SK-N-SH (cell line): ENCODE data around the gene PODNL1. TPM values are rescaled to one million over a fixed set of nuclear protein-coding genes. Genes with fewer than 3 reads are reported as not detected.

Experiments
- CTCF ChIA-PET: fragments of 300-600, 350-600 bp; formaldehyde crosslinking; extraction: SDS; loops from one replicate; lab custom pipeline; 2021; lab: Yijun Ruan, JAX
- POLR2A ChIA-PET: fragments of 350-600 bp; sonication (Branson Sonifier 250); formaldehyde crosslinking; extraction: SDS; loops from one replicate; lab custom pipeline; 2020; ENCODE audit warnings: antibody characterized with exemption, inconsistent platforms; lab: Yijun Ruan, JAX
- DNase-seq: peaks from one replicate; pipeline ENCODE4 v3.0.0; 2012
- H2AFZ ChIP-seq: fragments of 200-600 bp; sonication (generic); 2 replicates; pipeline ENCODE4 v1.8.1; 2016; ENCODE audit warnings: antibody characterized with exemption, mild to moderate bottlenecking, low read depth
- H3F3A ChIP-seq: fragments of 200-600 bp; sonication (generic); replicated peaks from 2 replicates; pipeline ENCODE3; 2016; ENCODE audit warnings: antibody characterized with exemption, mild to moderate bottlenecking; ENCODE audit not compliant: insufficient read depth
- H3K27ac ChIP-seq, 2 experiments: fragments of 200-500 bp in 1 of 2; fragments of 200-600 bp in 1 of 2; sonication (Bioruptor generic) in 1 of 2; sonication (generic), shearing (Covaris generic) in 1 of 2; 2 replicates each; pipeline versions ENCODE4 v1.5.1 to v1.6.1; 2014 to 2016; ENCODE audit warnings: low read depth in 2 of 2, inconsistent platforms in 1 of 2, low read length in 1 of 2, mild to moderate bottlenecking in 1 of 2, mixed read lengths in 1 of 2
- H3K27me3 ChIP-seq: fragments of 200-600 bp; sonication (generic), shearing (Covaris generic); 2 replicates; pipeline ENCODE4 v1.6.1; 2016; ENCODE audit warnings: mixed run types; ENCODE audit not compliant: insufficient read depth
- H3K36me3 ChIP-seq, 2 experiments: fragments of 200-500 bp in 1 of 2; fragments of 200-600 bp in 1 of 2; sonication (Bioruptor generic) in 1 of 2; sonication (generic) in 1 of 2; replicated peaks in 1 of 2; 2 replicates each; pipeline versions ENCODE3 to v1.5.1; 2014 to 2016; ENCODE audit warnings: low read length in 1 of 2, mild to moderate bottlenecking in 1 of 2; ENCODE audit not compliant: insufficient read depth in 2 of 2, control insufficient read depth in 1 of 2
- H3K4me1 ChIP-seq, 2 experiments: fragments of 200-500 bp in 1 of 2; fragments of 200-600 bp in 1 of 2; sonication (Bioruptor generic) in 1 of 2; sonication (generic), shearing (Covaris generic) in 1 of 2; 2 replicates each; pipeline versions ENCODE4 v1.5.1 to v1.6.1; 2014 to 2016; ENCODE audit warnings: low read depth in 1 of 2, low read length in 1 of 2, mixed run types in 1 of 2; ENCODE audit not compliant: insufficient read depth in 2 of 2, control insufficient read depth in 1 of 2
- H3K4me2 ChIP-seq: fragments of 200-600 bp; sonication (generic), shearing (Covaris generic); 2 replicates; pipeline ENCODE4 v1.6.1; 2017; ENCODE audit warnings: mixed run types
- H3K4me3 ChIP-seq, 2 experiments: fragments of 200-500 bp in 1 of 2; fragments of 200-600 bp in 1 of 2; sonication (Bioruptor generic) in 1 of 2; sonication (generic), shearing (Covaris generic) in 1 of 2; 2 replicates each; pipeline versions ENCODE4 v1.5.1 to v1.8.1; 2014 to 2016; ENCODE audit warnings: low read depth in 2 of 2, inconsistent platforms in 1 of 2, low read length in 1 of 2, mild to moderate bottlenecking in 1 of 2, mixed read lengths in 1 of 2, moderate library complexity in 1 of 2
- H3K79me2 ChIP-seq: fragments of 200-600 bp; sonication (generic); 2 replicates; pipeline ENCODE4 v1.8.1; 2017; ENCODE audit warnings: mild to moderate bottlenecking; ENCODE audit not compliant: insufficient read depth
- H3K9ac ChIP-seq: fragments of 200-600 bp; sonication (generic); 2 replicates; pipeline ENCODE4 v1.6.1; 2017; ENCODE audit warnings: mixed run types
- H3K9me2 ChIP-seq: fragments of 200-600 bp; sonication (generic); 2 replicates; pipeline ENCODE4 v1.6.1; 2017; ENCODE audit warnings: mixed run types
- H3K9me3 ChIP-seq: fragments of 200-600 bp; sonication (generic); 2 replicates; pipeline ENCODE4 v1.6.1; 2017; ENCODE audit warnings: mixed run types, mild to moderate bottlenecking, moderate library complexity
- H4K20me1 ChIP-seq: fragments of 200-600 bp; sonication (generic); 2 replicates; pipeline ENCODE4 v1.6.1; 2017; ENCODE audit warnings: mild to moderate bottlenecking, mixed run types; ENCODE audit not compliant: insufficient read depth
- CHD2 ChIP-seq: fragments of 150-350 bp; IDR thresholded peaks from 2 replicates; pipeline ENCODE4 v1.6.1; 2018; ENCODE audit warnings: low read length; ENCODE audit not compliant: partially characterized antibody
- EP300 ChIP-seq, 2 experiments: IDR thresholded peaks; 2 replicates each; pipeline versions ENCODE4 v1.4.0 to v1.6.1; 2012; ENCODE audit warnings: borderline replicate concordance in 1 of 2, low read depth in 1 of 2, low read length in 1 of 2
- FOXJ3 ChIP-seq: sonication (generic); formaldehyde crosslinking; IDR thresholded peaks from 2 replicates; pipeline ENCODE4 v1.5.1; 2020; ENCODE audit warnings: mild to moderate bottlenecking, missing genetic modification reagents
- FOXM1 ChIP-seq: IDR thresholded peaks from 2 replicates; pipeline ENCODE4 v1.4.0; 2012; ENCODE audit warnings: low read depth, mild to moderate bottlenecking
- GABPA ChIP-seq: IDR thresholded peaks from 2 replicates; pipeline ENCODE4 v1.4.0; 2012; ENCODE audit warnings: low read depth, mild to moderate bottlenecking
- GATA2 ChIP-seq: sonication (generic); formaldehyde crosslinking; IDR thresholded peaks from 2 replicates; pipeline ENCODE4 v1.5.0; 2020; ENCODE audit warnings: mild to moderate bottlenecking, missing genetic modification reagents
- JUND ChIP-seq: IDR thresholded peaks from 2 replicates; pipeline ENCODE4 v1.4.0; 2012
- MEF2A ChIP-seq: IDR thresholded peaks from 2 replicates; pipeline ENCODE4 v1.4.0; 2012; ENCODE audit warnings: low read depth, borderline replicate concordance
- NFIC ChIP-seq: IDR thresholded peaks from 2 replicates; pipeline ENCODE4 v1.4.0; 2012; ENCODE audit warnings: borderline replicate concordance
- NRF1 ChIP-seq: IDR thresholded peaks from 2 replicates; pipeline ENCODE4 v1.6.1; 2012; ENCODE audit warnings: low read depth, mild to moderate bottlenecking, low read length
- POLR2AphosphoS5 ChIP-seq: IDR thresholded peaks from 2 replicates; pipeline ENCODE4 v1.6.1; 2012; ENCODE audit warnings: low read depth, low read length
- RFX5 ChIP-seq: IDR thresholded peaks from 2 replicates; pipeline ENCODE4 v1.6.1; 2012; ENCODE audit warnings: mild to moderate bottlenecking, improper control_type of control experiment, low read length
- RXRA ChIP-seq: IDR thresholded peaks from 2 replicates; pipeline ENCODE4 v1.4.0; 2012; ENCODE audit warnings: low read depth, mild to moderate bottlenecking, borderline replicate concordance
- SIN3A ChIP-seq: IDR thresholded peaks from 2 replicates; pipeline ENCODE4 v1.6.1; 2012; ENCODE audit warnings: low read depth, mild to moderate bottlenecking, low read length, moderate library complexity, borderline replicate concordance
- TAF1 ChIP-seq: IDR thresholded peaks from 2 replicates; pipeline ENCODE4 v1.6.1; 2012; ENCODE audit warnings: low read depth, mild to moderate bottlenecking, low read length, moderate library complexity, borderline replicate concordance
- YY1 ChIP-seq: IDR thresholded peaks from 2 replicates; pipeline ENCODE4 v1.4.0; 2012; ENCODE audit warnings: low read depth, mild to moderate bottlenecking
- WGBS: methylation state at CpG from one replicate; pipeline ENCODE4 v1.1.6; 2017; ENCODE audit warnings: low lambda C conversion rate; 5-methylcytosine and 5-hydroxymethylcytosine counted together
- polyA plus RNA-seq, 3 experiments: library from polyadenylated mRNA; depleted of rRNA; stranded (reverse); fragments of >200 nt; gene quantifications; 2 replicates each; pipeline ENCODE4 v1.2.3, GENCODE V29; 2012
- TF ChIP-seq, protein P1 (sequence below): IDR thresholded peaks from 2 replicates; pipeline ENCODE4 v1.4.0; 2012; ENCODE audit warnings: low read depth
- TF ChIP-seq, protein P2 (sequence below): IDR thresholded peaks from 2 replicates; pipeline ENCODE4 v1.4.0; 2012; ENCODE audit warnings: low read depth, borderline replicate concordance
- TF ChIP-seq, protein P3 (sequence below): IDR thresholded peaks from 2 replicates; pipeline ENCODE4 v1.6.1; 2012; ENCODE audit warnings: mild to moderate bottlenecking, low read depth, low read length, moderate library complexity
- TF ChIP-seq, protein P4 (sequence below): IDR thresholded peaks from 2 replicates; pipeline ENCODE4 v1.4.0; 2012; ENCODE audit warnings: low read depth, borderline replicate concordance
- TF ChIP-seq, protein P5 (sequence below): IDR thresholded peaks from 2 replicates; pipeline ENCODE4; 2012

Gene PODNL1
- polyA plus RNA-seq, 1 of the 3 experiments (the other 2 are of a cell fraction) = 7.5 TPM

DNA sequence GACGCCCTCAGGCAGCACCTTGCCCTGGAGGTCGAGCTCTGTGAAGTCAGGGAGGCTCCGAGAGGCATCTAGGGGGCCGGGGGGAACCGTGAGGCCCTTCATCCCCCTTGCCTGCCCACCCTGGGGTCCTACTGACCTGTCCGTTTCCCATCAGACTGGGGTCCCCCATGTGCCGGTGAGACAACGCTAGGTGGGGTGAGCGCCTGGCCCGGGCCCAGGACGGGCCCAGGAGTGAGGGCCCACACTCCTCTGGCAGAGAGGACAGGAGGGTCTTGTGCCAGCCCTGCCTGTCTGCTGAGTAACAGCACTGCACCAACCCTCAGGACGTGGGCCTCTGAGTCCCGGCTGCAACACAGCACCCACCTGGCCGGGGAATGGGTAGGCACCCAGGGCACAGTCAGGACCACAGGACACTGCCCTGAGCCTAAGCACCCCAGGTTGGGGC lies 28.5 kb upstream of the PODNL1 start:
- Histone ChIP-seq H3K9me2 (no peaks in the 10 kb centered on the region), H3K27me3 (no peaks in the 10 kb centered on the region), H3K4me2 (no peak overlapping the region), H3K36me3 (peaks cover 0 to 14% of the 10 kb centered on the region in 2 experiments), H3K4me3 (no peak overlapping the region), H3K79me2 (no peaks in the 10 kb centered on the region), H2AFZ (no peak overlapping the region), H3F3A (peaks cover 5% of the 10 kb centered on the region), H4K20me1 (no peaks in the 10 kb centered on the region), H3K9ac (no peak overlapping the region), H3K9me3 (no peaks in the 10 kb centered on the region), H3K27ac (no peak overlapping the region), H3K4me1 (no peaks in the 10 kb centered on the region)
- TF ChIP-seq NFIC (no peak), MEF2A (no peak), POLR2AphosphoS5 (no peak), RFX5 (no peak), FOXJ3 (CRISPR knock-in tag) (no peak), RXRA (no peak), FOXM1 (no peak), TAF1 (no peak)
- TF ChIP-seq, protein P1, sequence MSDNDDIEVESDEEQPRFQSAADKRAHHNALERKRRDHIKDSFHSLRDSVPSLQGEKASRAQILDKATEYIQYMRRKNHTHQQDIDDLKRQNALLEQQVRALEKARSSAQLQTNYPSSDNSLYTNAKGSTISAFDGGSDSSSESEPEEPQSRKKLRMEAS = no peak
- DNase-seq = no peak
- POLR2A ChIA-PET = no interaction called here
- WGBS = 93% methylated on average over 5 of the region's 14 CpGs
- CTCF ChIA-PET = no interaction called here

DNA sequence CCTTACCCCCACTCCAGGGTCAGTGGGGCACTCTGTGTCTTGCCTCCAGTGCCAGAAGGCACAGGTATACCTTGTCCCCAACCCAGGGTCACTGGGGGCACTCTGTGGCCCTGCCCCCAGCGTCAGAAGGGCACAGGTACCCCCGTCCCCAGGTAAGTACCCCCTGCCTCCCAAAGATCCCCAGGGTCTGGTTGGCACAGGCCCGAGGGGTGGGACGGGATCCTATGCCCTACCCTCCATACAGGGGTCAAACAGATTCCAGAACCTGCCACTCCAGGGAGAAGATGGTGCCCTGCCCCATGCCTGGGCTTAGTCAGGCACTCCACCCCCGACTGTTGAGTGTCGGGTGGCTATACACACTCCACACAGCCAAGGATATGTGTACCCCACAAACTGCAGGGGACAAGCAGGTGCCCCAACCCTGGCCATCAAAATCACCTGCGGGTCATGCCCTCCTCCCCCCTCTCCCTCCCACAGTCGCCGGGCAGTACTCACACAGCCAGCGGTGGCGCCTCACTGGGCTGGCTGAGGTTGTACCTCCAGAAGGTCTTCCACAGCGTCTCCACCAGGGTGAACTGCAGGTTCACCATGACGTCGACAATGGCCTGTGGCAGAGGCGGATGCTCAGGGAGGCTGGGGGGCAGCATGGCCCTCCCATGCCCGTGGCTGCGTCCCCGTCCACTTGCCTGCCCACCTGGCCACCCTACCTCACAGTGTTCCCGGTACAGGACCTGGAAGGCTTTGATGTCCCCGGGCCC lies 27.9 kb upstream of the PODNL1 start:
- Histone ChIP-seq H3K4me3 (no peak overlapping the region), H4K20me1 (no peaks in the 10 kb centered on the region), H3K4me1 (no peaks in the 10 kb centered on the region), H3K36me3 (peaks cover 0 to 15% of the 10 kb centered on the region in 2 experiments), H3K9me2 (no peaks in the 10 kb centered on the region), H3K79me2 (no peaks in the 10 kb centered on the region), H2AFZ (no peak overlapping the region), H3K4me2 (no peak overlapping the region), H3K27me3 (no peaks in the 10 kb centered on the region), H3K9me3 (no peaks in the 10 kb centered on the region), H3F3A (peaks cover 5% of the 10 kb centered on the region), H3K9ac (no peak overlapping the region), H3K27ac (no peak overlapping the region)
- ChIA-PET CTCF (no interaction called here), POLR2A (no interaction called here)
- no peak for DNase-seq
- TF ChIP-seq SIN3A (no peak), GATA2 (CRISPR knock-in tag) (no peak), GABPA (no peak), YY1 (no peak), EP300 (IDR thresholded peaks at IDR 0.05; ENCODE audit: borderline replicate concordance in 1 of 2, low read depth in 1 of 2, low read length in 1 of 2) (no peak), NRF1 (no peak), CHD2 (no peak), JUND (no peak)
- TF ChIP-seq, protein P2, sequence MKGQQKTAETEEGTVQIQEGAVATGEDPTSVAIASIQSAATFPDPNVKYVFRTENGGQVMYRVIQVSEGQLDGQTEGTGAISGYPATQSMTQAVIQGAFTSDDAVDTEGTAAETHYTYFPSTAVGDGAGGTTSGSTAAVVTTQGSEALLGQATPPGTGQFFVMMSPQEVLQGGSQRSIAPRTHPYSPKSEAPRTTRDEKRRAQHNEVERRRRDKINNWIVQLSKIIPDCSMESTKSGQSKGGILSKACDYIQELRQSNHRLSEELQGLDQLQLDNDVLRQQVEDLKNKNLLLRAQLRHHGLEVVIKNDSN = no peak
- TF ChIP-seq, protein P3, sequence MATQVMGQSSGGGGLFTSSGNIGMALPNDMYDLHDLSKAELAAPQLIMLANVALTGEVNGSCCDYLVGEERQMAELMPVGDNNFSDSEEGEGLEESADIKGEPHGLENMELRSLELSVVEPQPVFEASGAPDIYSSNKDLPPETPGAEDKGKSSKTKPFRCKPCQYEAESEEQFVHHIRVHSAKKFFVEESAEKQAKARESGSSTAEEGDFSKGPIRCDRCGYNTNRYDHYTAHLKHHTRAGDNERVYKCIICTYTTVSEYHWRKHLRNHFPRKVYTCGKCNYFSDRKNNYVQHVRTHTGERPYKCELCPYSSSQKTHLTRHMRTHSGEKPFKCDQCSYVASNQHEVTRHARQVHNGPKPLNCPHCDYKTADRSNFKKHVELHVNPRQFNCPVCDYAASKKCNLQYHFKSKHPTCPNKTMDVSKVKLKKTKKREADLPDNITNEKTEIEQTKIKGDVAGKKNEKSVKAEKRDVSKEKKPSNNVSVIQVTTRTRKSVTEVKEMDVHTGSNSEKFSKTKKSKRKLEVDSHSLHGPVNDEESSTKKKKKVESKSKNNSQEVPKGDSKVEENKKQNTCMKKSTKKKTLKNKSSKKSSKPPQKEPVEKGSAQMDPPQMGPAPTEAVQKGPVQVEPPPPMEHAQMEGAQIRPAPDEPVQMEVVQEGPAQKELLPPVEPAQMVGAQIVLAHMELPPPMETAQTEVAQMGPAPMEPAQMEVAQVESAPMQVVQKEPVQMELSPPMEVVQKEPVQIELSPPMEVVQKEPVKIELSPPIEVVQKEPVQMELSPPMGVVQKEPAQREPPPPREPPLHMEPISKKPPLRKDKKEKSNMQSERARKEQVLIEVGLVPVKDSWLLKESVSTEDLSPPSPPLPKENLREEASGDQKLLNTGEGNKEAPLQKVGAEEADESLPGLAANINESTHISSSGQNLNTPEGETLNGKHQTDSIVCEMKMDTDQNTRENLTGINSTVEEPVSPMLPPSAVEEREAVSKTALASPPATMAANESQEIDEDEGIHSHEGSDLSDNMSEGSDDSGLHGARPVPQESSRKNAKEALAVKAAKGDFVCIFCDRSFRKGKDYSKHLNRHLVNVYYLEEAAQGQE = no peak
- TF ChIP-seq, protein P4, sequence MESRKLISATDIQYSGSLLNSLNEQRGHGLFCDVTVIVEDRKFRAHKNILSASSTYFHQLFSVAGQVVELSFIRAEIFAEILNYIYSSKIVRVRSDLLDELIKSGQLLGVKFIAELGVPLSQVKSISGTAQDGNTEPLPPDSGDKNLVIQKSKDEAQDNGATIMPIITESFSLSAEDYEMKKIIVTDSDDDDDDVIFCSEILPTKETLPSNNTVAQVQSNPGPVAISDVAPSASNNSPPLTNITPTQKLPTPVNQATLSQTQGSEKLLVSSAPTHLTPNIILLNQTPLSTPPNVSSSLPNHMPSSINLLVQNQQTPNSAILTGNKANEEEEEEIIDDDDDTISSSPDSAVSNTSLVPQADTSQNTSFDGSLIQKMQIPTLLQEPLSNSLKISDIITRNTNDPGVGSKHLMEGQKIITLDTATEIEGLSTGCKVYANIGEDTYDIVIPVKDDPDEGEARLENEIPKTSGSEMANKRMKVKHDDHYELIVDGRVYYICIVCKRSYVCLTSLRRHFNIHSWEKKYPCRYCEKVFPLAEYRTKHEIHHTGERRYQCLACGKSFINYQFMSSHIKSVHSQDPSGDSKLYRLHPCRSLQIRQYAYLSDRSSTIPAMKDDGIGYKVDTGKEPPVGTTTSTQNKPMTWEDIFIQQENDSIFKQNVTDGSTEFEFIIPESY = no peak
- TF ChIP-seq, protein P5, sequence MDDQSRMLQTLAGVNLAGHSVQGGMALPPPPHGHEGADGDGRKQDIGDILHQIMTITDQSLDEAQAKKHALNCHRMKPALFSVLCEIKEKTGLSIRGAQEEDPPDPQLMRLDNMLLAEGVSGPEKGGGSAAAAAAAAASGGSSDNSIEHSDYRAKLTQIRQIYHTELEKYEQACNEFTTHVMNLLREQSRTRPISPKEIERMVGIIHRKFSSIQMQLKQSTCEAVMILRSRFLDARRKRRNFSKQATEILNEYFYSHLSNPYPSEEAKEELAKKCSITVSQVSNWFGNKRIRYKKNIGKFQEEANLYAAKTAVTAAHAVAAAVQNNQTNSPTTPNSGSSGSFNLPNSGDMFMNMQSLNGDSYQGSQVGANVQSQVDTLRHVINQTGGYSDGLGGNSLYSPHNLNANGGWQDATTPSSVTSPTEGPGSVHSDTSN = no peak
- 89% methylated on average over 15 of the region's 20 CpGs for WGBS
